Astrocyte (in vitro differentiated cells and primary cell): ENCODE results near the gene ZDHHC12.

Experiments
- CTCF ChIP-seq: IDR thresholded peaks from 2 replicates; pipeline ENCODE4 v1.5.1; 2011; ENCODE audit warnings: low read depth, mild to moderate bottlenecking, inconsistent platforms, low read length, moderate library complexity; ENCODE audit not compliant: insufficient read depth
- EZH2 ChIP-seq: IDR thresholded peaks from 2 replicates; pipeline ENCODE4 v1.6.1; 2012; ENCODE audit warnings: mild to moderate bottlenecking, low read length, inconsistent platforms; ENCODE audit not compliant: insufficient read depth

GRCh38 chr9:128684065-128684324 is 39.9 kb downstream of the ZDHHC12 start:
- TF ChIP-seq CTCF (no peak), EZH2 (no peak)
